Caco-2 (cell line): ENCODE data around the gene DAO. TPM values are rescaled to one million over a fixed set of nuclear protein-coding genes. Genes with fewer than 3 reads are reported as not detected.

Source experiments
- BruUV-seq: library from RNA; stranded (reverse); fragments of 400-500 nt; replicated peaks from 2 replicates; lab custom pipeline; 2021; lab: Mats Ljungman, UMichigan
- CTCF ChIA-PET: fragments of 300-600 bp; sonication (Branson Sonifier 250); formaldehyde crosslinking; loops from one replicate; lab custom pipeline; 2022; ENCODE audit warnings: antibody characterized with exemption; lab: Charles Lee
- POLR2A ChIA-PET: fragments of 300-600 bp; sonication (Branson Sonifier 250); formaldehyde crosslinking; loops from one replicate; lab custom pipeline; 2022; ENCODE audit warnings: antibody characterized with exemption; lab: Charles Lee
- DNase-seq, 2 experiments: peaks; one replicate each; pipeline versions ENCODE4 v3.0.0 to v3.0.0-alpha.2; 2020 to 2022
- H3K27me3 ChIP-seq: replicated peaks from 2 replicates; pipeline ENCODE4 v1.6.0; 2011; ENCODE audit warnings: low read length; ENCODE audit not compliant: control insufficient read depth, insufficient read depth
- H3K36me3 ChIP-seq: 2 replicates; pipeline ENCODE4 v1.5.1; 2011; ENCODE audit warnings: low read length; ENCODE audit not compliant: control insufficient read depth, insufficient read depth
- H3K4me1 ChIP-seq: fragments of 250-450 bp; sonication (Bioruptor Pico); 2 replicates; pipeline ENCODE4 v1.5.1; 2020; ENCODE audit warnings: mild to moderate bottlenecking
- H3K4me3 ChIP-seq: 2 replicates; pipeline ENCODE4 v1.5.1; 2011; ENCODE audit warnings: low read depth, mild to moderate bottlenecking, control low read depth, low read length
- H3K9me3 ChIP-seq: fragments of 250-450 bp; sonication (Bioruptor Pico); 2 replicates; pipeline ENCODE4 v1.5.1; 2020; ENCODE audit warnings: mild to moderate bottlenecking, moderate library complexity
- H3K27ac Mint-ChIP-seq: one replicate; pipeline ENCODE4 v1.8.0; 2022; ENCODE audit warnings: mixed read lengths; ENCODE audit not compliant: unreplicated experiment
- H3K27me3 Mint-ChIP-seq: one replicate; pipeline ENCODE4 v1.8.0; 2022; ENCODE audit warnings: mixed read lengths; ENCODE audit not compliant: insufficient read depth, unreplicated experiment
- H3K36me3 Mint-ChIP-seq: one replicate; pipeline ENCODE4 v1.8.0; 2022; ENCODE audit warnings: mild to moderate bottlenecking, mixed read lengths; ENCODE audit not compliant: insufficient read depth, unreplicated experiment
- H3K4me1 Mint-ChIP-seq: one replicate; pipeline ENCODE4 v1.8.0; 2022; ENCODE audit warnings: low read depth, mixed read lengths; ENCODE audit not compliant: unreplicated experiment
- H3K4me3 Mint-ChIP-seq: one replicate; pipeline ENCODE4 v1.8.0; 2022; ENCODE audit warnings: mild to moderate bottlenecking, moderate library complexity, mixed read lengths; ENCODE audit not compliant: unreplicated experiment
- H3K9me3 Mint-ChIP-seq: one replicate; pipeline ENCODE4 v1.8.0; 2022; ENCODE audit warnings: mixed read lengths; ENCODE audit not compliant: unreplicated experiment
- CTCF ChIP-seq, 2 experiments: fragments of 200-600 bp in 1 of 2; IDR thresholded peaks; 1 replicate in 1 of 2; 2 replicates in 1 of 2; pipeline versions ENCODE4 v1.5.1 to v1.8.0; 2011 to 2022; ENCODE audit warnings: antibody characterized with exemption in 1 of 2, control low read depth in 1 of 2, inconsistent platforms in 1 of 2, low read depth in 1 of 2, low read length in 1 of 2, mild to moderate bottlenecking in 1 of 2, moderate library complexity in 1 of 2; ENCODE audit not compliant: insufficient read depth in 1 of 2, severe bottlenecking in 1 of 2, unreplicated experiment in 1 of 2
- intact Hi-C: fragments of 100-400 bp; cut with micrococcal nuclease; formaldehyde crosslinking; loops from one replicate; pipeline ENCODE4 v1.10.0; 2022; ENCODE audit not compliant: unreplicated experiment
- total RNA-seq: library from RNA; stranded (reverse); gene quantifications from 2 replicates; pipeline ENCODE4 v1.2.3, GENCODE V29; 2022

DAO gene
- total RNA-seq, 1 experiment from 2014 or later, result not detected

- ChIA-PET POLR2A (no interaction called here), CTCF (no interaction called here)
- no TSS peak for BruUV-seq
- H3K4me3 Mint-ChIP-seq, result no peak overlapping the region
- TF ChIP-seq CTCF (IDR thresholded peaks at IDR 0.05; ENCODE audit: insufficient read depth in 1 of 2, low read depth in 1 of 2, low read length in 1 of 2, severe bottlenecking in 1 of 2, unreplicated experiment in 1 of 2), result no peak
- Histone ChIP-seq H3K36me3 (0 out of 2 replicates have a peak, but pooled peaks cover 1% of the 10 kb centered on the region), H3K4me3 (no peak overlapping the region), H3K9me3 (no peaks in the 10 kb centered on the region), H3K4me1 (peaks cover 35% of the 10 kb centered on the region), H3K27me3 (no peaks in the 10 kb centered on the region)
- DNase-seq, result no peak
- no peaks in the 10 kb centered on the region for H3K36me3 Mint-ChIP-seq
- intact Hi-C loops, result loop anchor here (1.0 kb wide), 1 partner anchor 11 kb away; no protein-coding TSS in a partner anchor
- no peaks in the 10 kb centered on the region for H3K27me3 Mint-ChIP-seq
- H3K9me3 Mint-ChIP-seq, result peaks cover 13% of the 10 kb centered on the region
- H3K27ac Mint-ChIP-seq, result no peak overlapping the region
- H3K4me1 Mint-ChIP-seq, result peaks cover 27% of the 10 kb centered on the region
These were observed 43.0 kb downstream of the DAO start for GRCh38 chr12:108922918-108923317.

- Mint-ChIP-seq H3K27ac (no peak overlapping the region), H3K4me1 (peaks cover 19% of the 10 kb centered on the region), H3K27me3 (no peaks in the 10 kb centered on the region), H3K36me3 (no peaks in the 10 kb centered on the region), H3K9me3 (peaks cover 13% of the 10 kb centered on the region), H3K4me3 (no peak overlapping the region)
- H3K36me3 ChIP-seq, result no peaks in the 10 kb centered on the region
- ChIA-PET POLR2A (interaction anchor here (0.6 kb wide), 1 partner anchor 52 kb away, joined by 3 read pairs; no protein-coding TSS in a partner anchor), CTCF (no interaction called here)
- no TSS peak for BruUV-seq
- intact Hi-C loops, result no loop called here
- no peaks in the 10 kb centered on the region for H3K27me3 ChIP-seq
- no peaks in the 10 kb centered on the region for H3K9me3 ChIP-seq
- DNase-seq, result no peak
- no peak overlapping the region for H3K4me3 ChIP-seq
- 0 out of 2 replicates have a peak, but pooled peaks cover 12% of the 10 kb centered on the region for H3K4me1 ChIP-seq
- TF ChIP-seq CTCF (IDR thresholded peaks at IDR 0.05; ENCODE audit: insufficient read depth in 1 of 2, low read depth in 1 of 2, low read length in 1 of 2, severe bottlenecking in 1 of 2, unreplicated experiment in 1 of 2), result no peak
These were observed 48.8 kb downstream of the DAO start for GRCh38 chr12:108928695-108929094.

- CTCF ChIA-PET, result interaction anchor here (0.6 to 1.0 kb wide), 2 partner anchors 21 to 163 kb away, joined by 3 to 11 read pairs; no protein-coding TSS in a partner anchor
- H3K27me3 ChIP-seq, result no peaks in the 10 kb centered on the region
- DNase-seq, result no peak
- intact Hi-C loops, result no loop called here
- H3K4me3 Mint-ChIP-seq, result no peak overlapping the region
- no peaks in the 10 kb centered on the region for H3K9me3 ChIP-seq
- H3K36me3 Mint-ChIP-seq, result no peaks in the 10 kb centered on the region
- TF ChIP-seq CTCF (IDR thresholded peaks at IDR 0.05; ENCODE audit: insufficient read depth in 1 of 2, low read depth in 1 of 2, low read length in 1 of 2, severe bottlenecking in 1 of 2, unreplicated experiment in 1 of 2), result no peak
- H3K4me3 ChIP-seq, result no peak overlapping the region
- peaks cover 10% of the 10 kb centered on the region for H3K9me3 Mint-ChIP-seq
- H3K27me3 Mint-ChIP-seq, result no peaks in the 10 kb centered on the region
- H3K4me1 Mint-ChIP-seq, result peaks cover 25% of the 10 kb centered on the region
- H3K4me1 ChIP-seq, result peaks cover 20% of the 10 kb centered on the region
- no peaks in the 10 kb centered on the region for H3K36me3 ChIP-seq
- BruUV-seq, result no TSS peak
- POLR2A ChIA-PET, result interaction anchor here (0.6 to 0.8 kb wide), 2 partner anchors 73 to 97 kb away, joined by 3 to 5 read pairs; partner anchors contain the start of gene SSH1
- peak overlapping the region; percentile 55 for H3K27ac Mint-ChIP-seq
These were observed 50.3 kb downstream of the DAO start for GRCh38 chr12:108930155-108930554.
